ENCODE data around the gene KCND1. TPM values are rescaled to one million over a fixed set of nuclear protein-coding genes. Genes with fewer than 3 reads are reported as not detected.

KCND1 gene
- total and polyA plus RNA-seq, 2 experiments from 2014 or later = 2.7 to 5.6 TPM

- no peaks in the 10 kb centered on the region for H3K27me3 ChIP-seq (ENCODE audit: insufficient read depth)
- H3K4me1 Mint-ChIP-seq = peaks cover 19% of the 10 kb centered on the region
- H4K20me1 ChIP-seq (replicated peaks; ENCODE audit: insufficient read depth) = no peaks in the 10 kb centered on the region
- no peak overlapping the region for H3K4me2 ChIP-seq
- no peak overlapping the region for H3K4me3 Mint-ChIP-seq
- H3K9me2 ChIP-seq (ENCODE audit: insufficient read depth) = no peaks in the 10 kb centered on the region
- TF ChIP-seq ZNF462 (CRISPR knock-in tag; IDR thresholded peaks at IDR 0.05) = no peak
- no peak for TF ChIP-seq POLR2AphosphoS5 (IDR thresholded peaks at IDR 0.05; ENCODE audit: low read depth)
- TF ChIP-seq REST (IDR thresholded peaks at IDR 0.05; ENCODE audit: unreplicated experiment) = no peak
- no peak for TF ChIP-seq EZH2 (IDR thresholded peaks at IDR 0.05; ENCODE audit: low read depth, unreplicated experiment)
- no peak for TF ChIP-seq STAT1 (IDR thresholded peaks at IDR 0.05; ENCODE audit: unreplicated experiment)
- TF ChIP-seq, protein P1, sequence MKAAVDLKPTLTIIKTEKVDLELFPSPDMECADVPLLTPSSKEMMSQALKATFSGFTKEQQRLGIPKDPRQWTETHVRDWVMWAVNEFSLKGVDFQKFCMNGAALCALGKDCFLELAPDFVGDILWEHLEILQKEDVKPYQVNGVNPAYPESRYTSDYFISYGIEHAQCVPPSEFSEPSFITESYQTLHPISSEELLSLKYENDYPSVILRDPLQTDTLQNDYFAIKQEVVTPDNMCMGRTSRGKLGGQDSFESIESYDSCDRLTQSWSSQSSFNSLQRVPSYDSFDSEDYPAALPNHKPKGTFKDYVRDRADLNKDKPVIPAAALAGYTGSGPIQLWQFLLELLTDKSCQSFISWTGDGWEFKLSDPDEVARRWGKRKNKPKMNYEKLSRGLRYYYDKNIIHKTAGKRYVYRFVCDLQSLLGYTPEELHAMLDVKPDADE (IDR thresholded peaks at IDR 0.05) = no peak
- no peak for TF ChIP-seq JUNB (IDR thresholded peaks at IDR 0.05; ENCODE audit: unreplicated experiment)
- no peak for TF ChIP-seq ZNF114 (CRISPR knock-in tag; IDR thresholded peaks at IDR 0.05)
- TF ChIP-seq EZH2phosphoT487 (IDR thresholded peaks at IDR 0.05; ENCODE audit: unreplicated experiment) = no peak
- no peak for TF ChIP-seq ZNF331 (CRISPR knock-in tag; IDR thresholded peaks at IDR 0.05; ENCODE audit: low read depth)
- TF ChIP-seq, protein P2, sequence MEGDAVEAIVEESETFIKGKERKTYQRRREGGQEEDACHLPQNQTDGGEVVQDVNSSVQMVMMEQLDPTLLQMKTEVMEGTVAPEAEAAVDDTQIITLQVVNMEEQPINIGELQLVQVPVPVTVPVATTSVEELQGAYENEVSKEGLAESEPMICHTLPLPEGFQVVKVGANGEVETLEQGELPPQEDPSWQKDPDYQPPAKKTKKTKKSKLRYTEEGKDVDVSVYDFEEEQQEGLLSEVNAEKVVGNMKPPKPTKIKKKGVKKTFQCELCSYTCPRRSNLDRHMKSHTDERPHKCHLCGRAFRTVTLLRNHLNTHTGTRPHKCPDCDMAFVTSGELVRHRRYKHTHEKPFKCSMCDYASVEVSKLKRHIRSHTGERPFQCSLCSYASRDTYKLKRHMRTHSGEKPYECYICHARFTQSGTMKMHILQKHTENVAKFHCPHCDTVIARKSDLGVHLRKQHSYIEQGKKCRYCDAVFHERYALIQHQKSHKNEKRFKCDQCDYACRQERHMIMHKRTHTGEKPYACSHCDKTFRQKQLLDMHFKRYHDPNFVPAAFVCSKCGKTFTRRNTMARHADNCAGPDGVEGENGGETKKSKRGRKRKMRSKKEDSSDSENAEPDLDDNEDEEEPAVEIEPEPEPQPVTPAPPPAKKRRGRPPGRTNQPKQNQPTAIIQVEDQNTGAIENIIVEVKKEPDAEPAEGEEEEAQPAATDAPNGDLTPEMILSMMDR (conservative IDR thresholded peaks at IDR 0.05; ENCODE audit: low read depth in 2 of 2) = no peak
- TF ChIP-seq NANOG (IDR thresholded peaks at IDR 0.05; ENCODE audit: borderline replicate concordance) = no peak
- no peak for TF ChIP-seq CREB1 (CRISPR knock-in tag; IDR thresholded peaks at IDR 0.05; ENCODE audit: low read depth)
- peaks cover 49% of the 10 kb centered on the region for H3K36me3 Mint-ChIP-seq (ENCODE audit: low read depth)
- H3K4me3 ChIP-seq = no peak overlapping the region
- H3K27me3 Mint-ChIP-seq (ENCODE audit: insufficient read depth, low read depth, poor library complexity) = peaks cover 4% of the 10 kb centered on the region
- H3K4me1 ChIP-seq (ENCODE audit: insufficient read depth) = no peaks in the 10 kb centered on the region
- no peak for DNase-seq (ENCODE audit: low spot score)
- H3K27ac Mint-ChIP-seq = no peak overlapping the region
- no peaks in the 10 kb centered on the region; the same call in 1 of the 3 replicates for H3K9me3 Mint-ChIP-seq
- no peak overlapping the region for H2AFZ ChIP-seq
- H3K36me3 ChIP-seq (ENCODE audit: insufficient read depth) = no peaks in the 10 kb centered on the region
- H3K27ac ChIP-seq (ENCODE audit: low read depth) = no peak overlapping the region
- no peak for ATAC-seq
- no peaks in the 10 kb centered on the region for H3K79me2 ChIP-seq (replicated peaks; ENCODE audit: insufficient read depth)
- H3F3A ChIP-seq (replicated peaks; ENCODE audit: low read depth) = no peaks in the 10 kb centered on the region
Observed at GRCh38 chrX:48975041-48975440, 3.4 kb upstream of the KCND1 start.
